T-helper 17 cell (primary cell): ENCODE results near the gene KLF5. TPM values are rescaled to one million over a fixed set of nuclear protein-coding genes. Genes with fewer than 3 reads are reported as not detected.
"Not testable (repeated sequence)": the region's sequence is repeated elsewhere in the genome, so short reads cannot be mapped to it uniquely, and the experiment has no call there.

Experiments
- ATAC-seq: fragments of 150-1000 bp; cut with Tn5 transposase; 2 replicates; pipeline ENCODE4 v1.10.0; 2021; ENCODE audit warnings: mild to moderate bottlenecking, moderate library complexity
- DNase-seq, 3 donors: peaks; one replicate each; pipeline versions ENCODE4 v3.0.0 to v3.0.0-alpha.2; 2020 to 2021
- H3K9me3 ChIP-seq: one replicate; pipeline ENCODE4 v1.7.0; 2013; ENCODE audit warnings: low read length, mild to moderate bottlenecking; ENCODE audit not compliant: control insufficient read depth, poor library complexity, severe bottlenecking
- H3K27ac Mint-ChIP-seq: one replicate; pipeline ENCODE4 v1.8.0; 2022; ENCODE audit warnings: mild to moderate bottlenecking, moderate library complexity, mixed read lengths
- H3K27me3 Mint-ChIP-seq: one replicate; pipeline ENCODE4 v1.8.0; 2022; ENCODE audit warnings: mixed read lengths
- H3K36me3 Mint-ChIP-seq: one replicate; pipeline ENCODE4 v1.8.0; 2022; ENCODE audit warnings: low read depth, mixed read lengths
- H3K4me1 Mint-ChIP-seq: one replicate; pipeline ENCODE4 v1.8.0; 2022; ENCODE audit warnings: mild to moderate bottlenecking, mixed read lengths
- H3K4me3 Mint-ChIP-seq: one replicate; pipeline ENCODE4 v1.8.0; 2022; ENCODE audit warnings: mild to moderate bottlenecking, moderate library complexity, mixed read lengths
- total RNA-seq, 4 donors: library from RNA in 2 of 4; stranded (reverse) in 2 of 4; gene quantifications; one replicate each; pipeline ENCODE4 v1.2.3 and lab custom pipeline; 2022 to 2026

KLF5 gene
- total RNA-seq, 2 donors from 2014 or later: 3.1 to 3.7 TPM

DNA sequence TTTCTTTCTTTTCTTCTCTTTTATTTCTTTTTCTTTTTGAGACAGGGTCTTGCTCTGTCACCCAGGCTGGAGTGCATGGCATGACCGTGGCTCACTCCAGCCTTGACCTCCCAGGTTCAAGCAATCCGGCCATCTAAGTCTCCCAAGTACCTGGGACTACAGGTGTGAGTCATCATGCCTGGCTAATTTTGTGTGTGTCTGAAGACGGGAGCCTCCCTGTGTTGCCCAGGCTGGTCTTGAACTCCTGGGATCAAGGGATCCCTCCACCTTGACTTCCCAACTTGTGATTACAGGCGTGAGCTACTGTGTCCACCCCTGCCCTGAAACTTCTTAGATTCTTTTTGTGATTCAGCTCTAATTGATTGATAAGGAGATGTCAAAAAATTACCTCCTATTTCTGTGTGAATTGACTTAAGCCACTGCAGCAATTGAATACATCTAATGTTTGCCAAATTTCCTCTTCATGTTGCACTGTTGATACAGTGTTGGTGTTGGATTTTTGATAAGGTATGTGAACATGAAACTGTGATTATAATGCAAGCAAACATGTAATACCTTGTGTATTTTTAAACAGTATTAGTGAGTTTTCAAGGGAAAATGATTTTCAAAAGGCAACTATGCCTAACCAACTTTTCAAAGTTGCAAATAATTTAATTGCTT is 22.6 kb downstream of the KLF5 start:
- no peaks in the 10 kb centered on the region for H3K36me3 Mint-ChIP-seq
- ATAC-seq: no peak
- H3K4me3 Mint-ChIP-seq: no peak overlapping the region
- H3K4me1 Mint-ChIP-seq: peaks cover 2% of the 10 kb centered on the region
- peaks cover 4% of the 10 kb centered on the region for H3K27me3 Mint-ChIP-seq
- DNase-seq: no peak
- no peaks in the 10 kb centered on the region for H3K9me3 ChIP-seq
- H3K27ac Mint-ChIP-seq: no peak overlapping the region

DNA sequence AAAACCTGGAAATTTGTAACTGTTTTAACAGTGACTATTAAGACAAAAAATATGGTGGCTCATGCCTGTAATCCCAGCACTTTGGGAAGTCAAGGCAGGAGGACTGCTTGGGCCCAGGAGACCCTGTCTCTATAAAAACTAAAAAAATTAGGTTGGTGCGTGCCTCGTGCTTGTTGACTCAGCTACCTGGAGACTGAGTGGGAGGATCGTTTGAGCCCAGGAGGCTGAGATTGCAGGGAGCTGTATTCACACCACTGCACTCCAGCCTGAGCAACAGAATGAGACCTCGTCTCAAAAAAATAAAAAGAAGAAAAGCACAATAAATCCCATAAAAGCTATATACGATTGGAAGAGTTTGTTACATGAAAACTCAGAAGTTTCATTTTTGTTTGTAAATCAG is 23.7 kb downstream of the KLF5 start:
- no peak for ATAC-seq
- H3K27me3 Mint-ChIP-seq: peaks cover 4% of the 10 kb centered on the region
- no peak overlapping the region for H3K4me3 Mint-ChIP-seq
- DNase-seq: no peak
- peaks cover 2% of the 10 kb centered on the region for H3K4me1 Mint-ChIP-seq
- no peaks in the 10 kb centered on the region for H3K36me3 Mint-ChIP-seq
- H3K9me3 ChIP-seq: no peaks in the 10 kb centered on the region
- H3K27ac Mint-ChIP-seq: no peak overlapping the region

DNA sequence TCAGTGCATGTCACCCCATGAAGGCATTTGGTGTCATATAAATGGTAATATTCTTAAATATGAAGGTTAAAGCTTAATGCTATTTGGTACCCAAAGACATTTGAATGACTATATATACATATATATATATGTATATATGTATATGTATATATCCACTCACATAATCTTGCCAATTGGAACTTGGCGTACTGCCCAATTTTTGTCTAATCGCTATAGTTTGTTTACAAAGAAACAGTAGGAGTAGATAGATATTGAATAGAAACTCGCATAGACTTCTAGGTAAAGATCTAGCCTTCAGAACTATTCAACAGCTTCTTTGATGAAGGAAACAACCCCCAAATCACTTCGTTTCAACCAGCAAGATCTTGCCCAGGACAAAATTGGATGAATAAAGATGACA is 24.1 kb downstream of the KLF5 start:
- Mint-ChIP-seq H3K27ac (no peak overlapping the region), H3K36me3 (no peaks in the 10 kb centered on the region), H3K27me3 (peaks cover 4% of the 10 kb centered on the region), H3K4me1 (peaks cover 2% of the 10 kb centered on the region), H3K4me3 (no peak overlapping the region)
- DNase-seq (no peak), ATAC-seq (no peak)
- H3K9me3 ChIP-seq: no peaks in the 10 kb centered on the region

DNA sequence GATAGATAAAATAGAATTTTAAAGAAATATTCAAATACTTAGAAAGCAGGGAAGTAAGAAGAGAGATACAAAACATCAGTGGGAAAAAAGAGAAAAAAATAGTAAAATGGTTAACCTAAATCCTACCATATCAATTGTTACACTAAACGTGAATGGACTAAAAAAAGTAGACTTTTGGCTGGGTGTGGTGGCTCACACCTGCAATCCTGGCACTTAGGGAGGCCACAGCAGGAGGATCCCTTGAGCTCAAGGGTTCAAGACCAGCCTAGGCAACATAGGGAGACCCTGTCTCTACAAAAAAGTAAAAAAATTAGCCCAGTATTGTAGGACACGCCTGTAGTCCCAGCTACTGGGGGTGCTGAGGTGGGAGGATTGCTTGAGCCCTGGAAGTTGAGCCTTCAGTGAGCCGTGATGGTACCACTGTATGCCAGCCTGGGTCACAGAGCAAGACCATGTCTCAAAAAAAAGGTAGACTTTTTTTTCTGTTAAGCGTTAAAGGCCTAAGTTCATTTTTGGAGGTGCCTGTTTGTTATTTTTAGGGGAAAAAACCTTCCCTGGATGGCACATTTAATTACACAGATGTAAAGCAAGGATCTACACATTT is 29.6 kb downstream of the KLF5 start:
- ATAC-seq: no peak
- DNase-seq: no peak
- H3K9me3 ChIP-seq: no peaks in the 10 kb centered on the region
- H3K4me3 Mint-ChIP-seq: no peak overlapping the region
- no peaks in the 10 kb centered on the region for H3K27me3 Mint-ChIP-seq
- H3K27ac Mint-ChIP-seq: no peak overlapping the region
- no peaks in the 10 kb centered on the region for H3K36me3 Mint-ChIP-seq
- H3K4me1 Mint-ChIP-seq: peaks cover 8% of the 10 kb centered on the region

DNA sequence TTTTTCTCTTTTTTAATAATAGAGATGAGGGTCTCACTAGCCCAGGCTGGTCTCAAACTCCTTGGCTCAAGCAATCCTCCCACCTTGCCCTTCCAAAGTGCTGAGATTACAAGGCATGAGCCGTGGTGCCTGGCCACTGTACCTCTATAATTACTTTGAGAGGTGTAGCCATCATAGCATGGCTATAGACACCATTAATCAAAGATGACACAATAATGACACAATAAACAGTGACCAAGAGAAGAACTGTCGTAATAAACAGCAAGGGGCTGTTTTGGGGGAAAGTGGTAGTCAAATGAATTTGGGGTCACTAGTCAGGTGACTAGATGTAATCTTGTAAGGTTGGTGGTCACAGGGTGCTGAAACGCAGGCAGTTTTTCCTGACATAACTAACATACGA is 30.4 kb downstream of the KLF5 start:
- H3K27ac Mint-ChIP-seq: no peak overlapping the region
- H3K27me3 Mint-ChIP-seq: no peaks in the 10 kb centered on the region
- peaks cover 8% of the 10 kb centered on the region for H3K4me1 Mint-ChIP-seq
- DNase-seq: no peak
- H3K36me3 Mint-ChIP-seq: no peaks in the 10 kb centered on the region
- no peaks in the 10 kb centered on the region for H3K9me3 ChIP-seq
- ATAC-seq: no peak
- H3K4me3 Mint-ChIP-seq: no peak overlapping the region

DNA sequence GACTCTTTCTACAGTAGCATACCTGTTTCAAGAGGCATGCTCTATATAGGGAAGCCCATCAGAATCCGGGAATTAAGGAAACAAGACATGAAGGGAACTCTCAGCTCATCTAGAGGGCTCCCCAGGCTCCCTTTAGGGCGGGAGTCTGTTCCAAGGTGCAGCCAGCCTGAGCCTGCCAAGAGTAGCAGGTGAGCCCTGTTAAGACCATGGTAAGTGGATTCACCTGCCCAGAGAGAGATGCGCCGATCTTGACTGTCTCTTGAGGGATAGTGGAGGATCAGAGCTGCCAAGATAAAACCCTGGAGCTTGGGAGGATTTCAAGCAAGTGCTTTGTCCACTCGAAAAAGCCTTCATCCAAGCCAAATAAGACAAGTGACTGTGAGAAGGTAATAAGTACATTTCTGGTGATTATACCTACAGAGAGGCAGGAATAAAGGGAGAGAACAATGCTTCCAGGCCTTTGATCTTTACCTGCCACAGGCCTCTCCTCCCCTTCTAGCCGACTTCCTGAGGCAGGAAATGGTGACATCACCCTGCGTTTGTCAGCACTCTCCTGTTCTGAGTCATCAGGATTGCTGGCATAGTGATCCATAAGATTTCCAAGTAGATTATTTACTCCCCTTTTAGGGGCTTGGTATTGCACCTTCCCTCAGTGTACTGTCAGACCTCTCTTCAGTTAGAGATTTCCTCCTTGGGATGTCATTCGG is 31.5 kb downstream of the KLF5 start:
- no peaks in the 10 kb centered on the region for H3K9me3 ChIP-seq
- peaks cover 8% of the 10 kb centered on the region for H3K4me1 Mint-ChIP-seq
- no peak overlapping the region for H3K4me3 Mint-ChIP-seq
- DNase-seq (no peak), ATAC-seq (no peak)
- H3K27ac Mint-ChIP-seq: no peak overlapping the region
- H3K27me3 Mint-ChIP-seq: no peaks in the 10 kb centered on the region
- no peaks in the 10 kb centered on the region for H3K36me3 Mint-ChIP-seq

DNA sequence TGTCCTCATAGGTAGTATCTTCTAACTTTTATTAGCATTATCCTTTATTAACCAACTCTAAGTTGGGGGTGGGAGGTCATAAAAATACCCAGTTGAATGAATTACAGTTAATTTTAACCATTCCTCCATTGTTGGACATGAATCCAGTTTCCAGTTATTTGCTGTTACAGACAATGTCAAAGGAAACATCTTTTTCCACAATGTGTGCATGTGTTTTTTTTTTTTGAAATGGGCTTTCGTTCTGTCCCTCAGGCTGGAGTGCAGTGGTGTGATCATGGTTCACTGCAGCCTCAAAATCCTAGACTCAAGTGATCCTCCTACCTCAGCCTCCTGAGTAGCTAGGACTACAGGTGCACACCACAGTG is 32.0 kb downstream of the KLF5 start:
- no peaks in the 10 kb centered on the region for H3K27me3 Mint-ChIP-seq
- H3K4me3 Mint-ChIP-seq: no peak overlapping the region

DNA sequence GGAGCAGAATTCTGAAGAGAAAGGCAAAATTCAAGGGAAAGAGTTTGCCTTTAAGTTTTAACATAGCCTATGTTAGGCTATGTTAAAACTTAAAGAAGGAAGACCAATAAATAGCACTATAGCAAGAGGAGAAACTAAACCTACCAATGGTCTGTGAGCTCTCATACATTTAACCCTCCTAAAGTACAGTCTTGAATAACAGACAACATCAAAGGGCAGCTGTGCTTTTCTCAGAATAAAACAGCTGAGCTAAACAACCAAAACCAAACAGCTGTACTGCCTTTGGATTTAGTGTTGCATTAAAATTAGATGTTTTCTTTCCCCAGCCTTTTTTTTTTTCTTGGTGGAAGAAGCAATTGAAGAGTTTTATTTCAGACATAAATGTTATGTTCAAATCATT is 34.0 kb downstream of the KLF5 start:
- ATAC-seq (no peak), DNase-seq (no peak)
- Mint-ChIP-seq H3K36me3 (no peaks in the 10 kb centered on the region), H3K27me3 (no peaks in the 10 kb centered on the region), H3K4me1 (peaks cover 8% of the 10 kb centered on the region), H3K4me3 (no peak overlapping the region), H3K27ac (no peak overlapping the region)
- H3K9me3 ChIP-seq: no peaks in the 10 kb centered on the region

More for the DNA sequence above, 32.0 kb downstream of the KLF5 start:
- H3K36me3 Mint-ChIP-seq: no peaks in the 10 kb centered on the region
- peaks cover 8% of the 10 kb centered on the region for H3K4me1 Mint-ChIP-seq
- no peaks in the 10 kb centered on the region for H3K9me3 ChIP-seq
- ATAC-seq: no peak
- no peak overlapping the region for H3K27ac Mint-ChIP-seq
- DNase-seq: no peak

DNA sequence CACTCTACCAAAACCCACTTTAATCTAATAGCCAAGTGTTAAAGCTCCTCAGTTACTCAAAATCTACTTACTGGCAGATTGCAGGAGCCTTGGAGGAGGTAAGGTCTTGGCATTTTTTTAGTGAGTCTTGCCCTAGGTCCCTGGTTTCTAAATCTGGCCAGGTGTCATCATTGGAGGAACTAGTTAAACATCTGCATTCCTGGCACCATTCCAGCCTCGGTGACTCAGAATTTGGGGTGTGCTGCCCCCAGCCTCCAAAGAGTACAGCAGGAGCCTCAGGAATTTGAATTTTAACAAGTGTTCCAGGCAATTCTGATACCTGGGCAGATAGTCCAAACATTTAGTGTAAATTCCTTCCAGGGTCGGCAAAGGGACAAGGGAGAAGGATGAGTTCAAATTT is 37.4 kb downstream of the KLF5 start:
- H3K9me3 ChIP-seq: no peaks in the 10 kb centered on the region
- Mint-ChIP-seq H3K27me3 (peaks cover 5% of the 10 kb centered on the region), H3K4me1 (peaks cover 2% of the 10 kb centered on the region), H3K36me3 (no peaks in the 10 kb centered on the region), H3K4me3 (no peak overlapping the region), H3K27ac (no peak overlapping the region)
- DNase-seq (no peak), ATAC-seq (no peak)

DNA sequence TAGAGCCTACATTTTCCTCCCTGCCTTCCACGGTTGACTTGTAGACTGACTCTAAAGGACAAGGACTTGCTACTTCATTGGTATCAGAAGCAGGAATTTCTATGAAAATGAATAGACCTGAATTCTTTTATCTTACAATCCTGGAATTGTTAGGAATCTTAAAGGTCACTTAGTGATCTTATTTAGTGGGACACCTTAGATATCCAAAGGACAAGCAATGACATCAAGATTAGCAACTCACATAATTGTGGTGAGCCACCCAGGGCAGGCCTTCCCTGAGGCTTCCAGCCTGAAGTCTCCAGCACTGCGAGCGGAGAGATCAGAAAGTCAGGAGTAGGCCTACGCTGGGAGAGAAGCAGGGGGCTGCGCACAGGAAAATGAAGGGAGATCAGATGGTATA is 37.8 kb downstream of the KLF5 start:
- Mint-ChIP-seq H3K27ac (no peak overlapping the region), H3K27me3 (peaks cover 5% of the 10 kb centered on the region), H3K4me3 (no peak overlapping the region), H3K36me3 (no peaks in the 10 kb centered on the region), H3K4me1 (peaks cover 2% of the 10 kb centered on the region)
- no peaks in the 10 kb centered on the region for H3K9me3 ChIP-seq
- no peak for ATAC-seq
- DNase-seq: no peak

DNA sequence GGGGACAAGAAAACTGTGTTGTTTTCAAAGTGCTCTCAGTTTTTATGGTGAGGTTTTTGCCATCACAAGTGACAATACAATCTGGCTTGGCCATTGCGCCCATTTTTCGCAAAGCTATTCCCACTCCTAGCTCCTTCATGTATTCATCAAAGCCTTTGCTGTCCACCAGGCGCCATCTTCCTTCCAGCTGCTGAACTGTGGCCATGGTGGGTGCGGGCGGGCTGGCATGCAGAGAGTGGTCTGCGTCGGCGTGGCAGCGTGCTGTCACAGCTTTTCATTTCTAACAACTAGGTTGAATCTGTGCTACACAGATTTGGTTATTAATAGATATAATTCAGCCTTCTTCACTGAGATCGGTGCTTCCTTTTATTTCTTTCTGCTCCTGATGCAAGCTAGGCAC is 42.0 kb downstream of the KLF5 start:
- peaks cover 12% of the 10 kb centered on the region for H3K27me3 Mint-ChIP-seq
- not testable (repeated sequence) for H3K4me1 Mint-ChIP-seq, H3K27ac Mint-ChIP-seq, ATAC-seq, H3K9me3 ChIP-seq, H3K36me3 Mint-ChIP-seq, DNase-seq, H3K4me3 Mint-ChIP-seq

DNA sequence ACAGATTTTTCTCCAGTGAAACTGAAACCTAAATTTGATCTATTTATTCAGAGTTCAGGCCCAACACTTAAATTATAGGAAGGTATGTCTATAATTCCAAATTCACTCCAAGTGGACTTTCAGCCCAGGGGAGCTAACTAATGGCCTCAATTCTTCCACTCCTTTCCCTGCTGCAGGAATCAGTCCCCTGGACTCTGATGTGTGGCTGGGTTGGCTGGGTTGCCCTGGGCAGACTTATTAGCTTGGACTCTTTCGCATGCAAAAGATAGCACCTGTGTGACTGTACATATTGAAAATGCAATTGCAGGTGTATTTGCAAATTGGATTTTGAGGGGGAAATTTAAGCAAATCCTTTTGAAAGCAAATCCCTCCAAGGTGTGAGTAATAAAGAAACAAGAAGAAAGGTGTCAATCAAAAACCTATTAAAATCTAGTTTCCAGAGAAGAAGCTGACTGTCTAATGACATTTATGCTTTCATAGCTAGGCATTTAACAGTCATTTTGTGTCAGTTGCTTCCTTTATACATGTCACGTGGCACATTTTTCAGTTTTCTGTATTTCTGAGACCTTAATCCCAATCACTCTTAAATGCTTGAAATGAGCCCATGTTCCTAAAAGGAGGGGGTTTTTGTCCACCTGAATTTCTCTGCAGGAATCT is 42.7 kb downstream of the KLF5 start:
- Mint-ChIP-seq H3K27me3 (peaks cover 12% of the 10 kb centered on the region), H3K4me3 (no peak overlapping the region), H3K36me3 (no peaks in the 10 kb centered on the region), H3K27ac (no peak overlapping the region), H3K4me1 (peaks cover 2% of the 10 kb centered on the region)
- ATAC-seq (no peak), DNase-seq (no peak)
- H3K9me3 ChIP-seq: no peaks in the 10 kb centered on the region

DNA sequence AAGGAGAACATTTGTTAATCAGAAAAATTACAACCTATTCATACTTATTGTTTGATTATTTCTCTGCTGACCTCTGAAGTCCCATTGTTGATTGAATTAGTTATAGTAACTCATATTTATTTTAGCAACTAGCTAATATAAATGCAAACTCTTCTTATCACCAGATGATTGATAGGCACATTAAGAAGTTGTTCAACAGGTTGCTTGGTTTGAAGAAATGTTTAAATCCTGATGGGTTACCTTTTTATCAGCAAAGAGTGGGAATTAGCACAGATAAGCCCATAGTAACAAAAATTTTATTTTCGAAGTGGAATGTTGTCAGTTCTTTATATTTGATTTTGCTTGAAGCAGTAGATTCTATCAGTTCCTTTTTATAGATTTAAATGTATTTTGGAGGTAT is 44.4 kb downstream of the KLF5 start:
- DNase-seq (no peak), ATAC-seq (no peak)
- no peak overlapping the region for H3K4me3 Mint-ChIP-seq
- H3K4me1 Mint-ChIP-seq: peaks cover 2% of the 10 kb centered on the region
- no peak overlapping the region for H3K27ac Mint-ChIP-seq
- H3K27me3 Mint-ChIP-seq: peaks cover 18% of the 10 kb centered on the region
- no peaks in the 10 kb centered on the region for H3K36me3 Mint-ChIP-seq
- no peaks in the 10 kb centered on the region for H3K9me3 ChIP-seq
